Heart left ventricle (tissue), 16 donors: Measurements from ENCODE around the gene FADS3. TPM values are rescaled to one million over a fixed set of nuclear protein-coding genes. Genes with fewer than 3 reads are reported as not detected.

Source experiments
- ATAC-seq, 4 donors: fragments of 200-7000 bp; cut with Tn5 transposase; one replicate each; pipeline ENCODE4 v1.9.1; 2020 to 2022; ENCODE audit warnings: moderate library complexity in 4 of 4, mild to moderate bottlenecking in 3 of 4, moderate number of reproducible peaks in 1 of 4
- DNase-seq, 5 donors: peaks; one replicate each; pipeline ENCODE4 v3.0.0-alpha.2; 2020
- H3K27ac ChIP-seq, 12 donors: fragments of 200-600 bp; sonication (generic) in 4 of 12; one replicate each; pipeline versions ENCODE4 v1.5.0 to v1.8.0; 2016 to 2022; ENCODE audit warnings: mild to moderate bottlenecking in 2 of 12
- H3K27me3 ChIP-seq, 9 donors: fragments of 200-600 bp; sonication (generic) in 2 of 9; one replicate each; pipeline versions ENCODE4 v1.5.1 to v1.8.0; 2016 to 2022; ENCODE audit warnings: mild to moderate bottlenecking in 3 of 9
- H3K36me3 ChIP-seq, 9 donors: fragments of 200-600 bp; sonication (generic) in 2 of 9; one replicate each; pipeline versions ENCODE4 v1.5.0 to v1.8.0; 2018 to 2022; ENCODE audit warnings: mild to moderate bottlenecking in 2 of 9
- H3K4me1 ChIP-seq, 12 donors: fragments of 200-600 bp; sonication (generic) in 4 of 12; one replicate each; pipeline versions ENCODE4 v1.5.0 to v1.8.0; 2016 to 2022; ENCODE audit warnings: mild to moderate bottlenecking in 3 of 12
- H3K4me3 ChIP-seq, 12 donors: fragments of 200-600 bp; sonication (generic) in 4 of 12; one replicate each; pipeline versions ENCODE4 v1.5.0 to v1.8.0; 2017 to 2022; ENCODE audit warnings: mild to moderate bottlenecking in 9 of 12, moderate library complexity in 4 of 12
- H3K9me3 ChIP-seq, 12 donors: fragments of 200-600 bp; sonication (generic) in 4 of 12; one replicate each; pipeline versions ENCODE4 v1.5.0 to v1.8.0; 2016 to 2022; ENCODE audit warnings: mild to moderate bottlenecking in 1 of 12
- CTCF ChIP-seq, 12 donors: fragments of 200-600 bp; sonication (generic) in 4 of 12; IDR thresholded peaks; one replicate each; pipeline versions ENCODE4 v1.5.0 to v1.8.0; 2018 to 2022; ENCODE audit warnings: antibody characterized with exemption in 12 of 12, mild to moderate bottlenecking in 5 of 12
- POLR2A ChIP-seq, 2 donors: fragments of 450-650 bp; IDR thresholded peaks; one replicate each; pipeline ENCODE4 v1.6.1; 2017; ENCODE audit warnings: antibody characterized with exemption in 2 of 2, mild to moderate bottlenecking in 2 of 2, moderate library complexity in 2 of 2
- WGBS, 4 donors: extraction: QIAGEN DNeasy Blood & Tissue Kit in 2 of 4; methylation state at CpG; one replicate each; pipeline versions ENCODE4 v1.1.5 to v1.1.7; 2013 to 2018; 5-methylcytosine and 5-hydroxymethylcytosine counted together
- intact Hi-C, 10 donors: fragments of 100-400 bp; cut with DNase I; formaldehyde crosslinking; loops; one replicate each; pipeline versions ENCODE4 v1.11.1 to v1.14.2; 2022
- polyA plus RNA-seq, 2 donors: library from polyadenylated mRNA; stranded (reverse); fragments of 200-250 nt; gene quantifications; one replicate each; pipeline ENCODE4 v1.2.3, GENCODE V29; 2013
- total RNA-seq, 9 donors: library from RNA; depleted of rRNA in 2 of 9; stranded (reverse); fragments of >200 nt in 2 of 9; fragmentation: NEBNext Ultra II Directional in 3 of 9; extraction: Animal tissue kit (Norgen Biotek cat#: 25700) in 3 of 9; gene quantifications; one replicate each; pipeline versions ENCODE4 v1.1.0 to v1.2.4, GENCODE V29; 2016 to 2023
- donor health status: ischemic (EF 13 %, LVEDD 7.1; RV severe dilation, severe dysfunction).
- donor health status: healthy with polysubstance abuse.
- donor health status: DM: no; HTN: yes; CAD: no.
- donor health status: DM: no; HTN: no; CAD: no.
- donor health status: ischemic (EF 25% LVEDD 6.9; RV normal size, moderate dysfunction).
- donor health status: ischemic (EF 25% LVEDD 5.7; RV mildly dilated, moderate dysfunction).
- donor health status: healthy.
- donor health status: DM: yes; HTN: yes; CAD: no.
- donor health status: ischemic (EF 35%, LVEDD 5.7; RV mildly dilated, moderate dysfunction).
- donor health status: nonischemic (EF 11% LVEDD 7.7; RV severe dilation, severe dysfunction).
- donor health status: DM: yes; HTN: yes; CAD: no.
- donor health status: PGD.
- donor health status: ischemic (EF 29% LVEDD 5.4; RV normal size, mild dysfunction).
- donor health status: nonischemic (EF 23%, LVEDD 6.1; RV moderate dilation, normal function).

Gene FADS3
- total and polyA plus RNA-seq, 11 donors: 53.2 to 237 (median 79.6) TPM

DNA sequence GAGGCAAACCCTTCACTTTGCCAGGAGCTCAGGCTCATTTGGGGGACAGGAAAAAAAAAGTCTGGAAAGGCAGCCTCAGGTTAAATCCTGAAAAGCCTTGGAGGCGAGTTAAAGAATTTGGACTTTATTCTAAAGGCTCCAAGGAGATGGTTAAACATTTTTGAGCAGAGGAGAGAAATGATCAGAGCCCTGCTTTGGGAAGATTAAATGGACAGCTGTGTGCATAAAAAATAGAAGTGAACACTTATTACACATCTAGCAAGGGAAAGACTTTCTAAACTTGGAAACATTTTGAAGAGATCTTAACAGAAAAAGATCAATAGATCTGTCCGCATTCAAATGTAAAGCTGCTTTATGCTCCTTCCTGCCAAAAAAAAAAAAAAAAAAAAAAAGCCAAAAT is 34.4 kb upstream of the FADS3 start:
- no peak overlapping the region for H3K4me3 ChIP-seq
- H3K4me1 ChIP-seq: peaks cover 3 to 35% (median 24%) of the 10 kb centered on the region in 12 donors
- no peak overlapping the region for H3K27ac ChIP-seq
- intact Hi-C loops: no loop called here
- no peaks in the 10 kb centered on the region for H3K27me3 ChIP-seq
- WGBS, 4 donors: 92 to 94% (median 93%) methylated on average over 2 of the region's 2 CpGs
- no peaks in the 10 kb centered on the region for H3K36me3 ChIP-seq
- TF ChIP-seq CTCF (IDR thresholded peaks at IDR 0.05) (no peak), POLR2A (IDR thresholded peaks at IDR 0.05) (no peak)
- no peaks in the 10 kb centered on the region for H3K9me3 ChIP-seq
- DNase-seq: no peak
- ATAC-seq: no peak

GRCh38 chr11:61924064-61924455 is 32.7 kb upstream of the FADS3 start:
- 56 to 69% (median 60%) methylated on average over 6 of the region's 6 CpGs for WGBS, 4 donors
- intact Hi-C loops: no loop called here
- Histone ChIP-seq H3K36me3 (no peaks in the 10 kb centered on the region), H3K27ac (peak overlapping the region; percentile 78 to 97 (median 86)), H3K9me3 (no peaks in the 10 kb centered on the region), H3K4me1 (peaks cover 3 to 45% (median 25%) of the 10 kb centered on the region in 12 donors), H3K4me3 (no peak overlapping the region), H3K27me3 (no peaks in the 10 kb centered on the region)
- no peak for TF ChIP-seq POLR2A (IDR thresholded peaks at IDR 0.05)
- ATAC-seq: no peak
- no peak for DNase-seq

GRCh38 chr11:61923166-61924063 is 32.1 kb upstream of the FADS3 start:
- Histone ChIP-seq H3K4me3 (peak overlapping the region in 1 of 12 donors; percentile 2), H3K27ac (peak overlapping the region; percentile 78 to 97 (median 86)), H3K27me3 (no peaks in the 10 kb centered on the region), H3K4me1 (peaks cover 3 to 50% (median 29%) of the 10 kb centered on the region in 12 donors), H3K36me3 (no peaks in the 10 kb centered on the region), H3K9me3 (no peaks in the 10 kb centered on the region)
- ATAC-seq (peak; percentile 68 to 88 (median 73)), DNase-seq (peak; percentile 71 to 87 (median 82))
- 32 to 59% (median 44%) methylated on average over 11 to 18 of the region's 18 CpGs for WGBS, 4 donors
- intact Hi-C loops: no loop called here
- TF ChIP-seq CTCF (IDR thresholded peaks at IDR 0.05): no peak
- no peak for TF ChIP-seq POLR2A (IDR thresholded peaks at IDR 0.05)

DNA sequence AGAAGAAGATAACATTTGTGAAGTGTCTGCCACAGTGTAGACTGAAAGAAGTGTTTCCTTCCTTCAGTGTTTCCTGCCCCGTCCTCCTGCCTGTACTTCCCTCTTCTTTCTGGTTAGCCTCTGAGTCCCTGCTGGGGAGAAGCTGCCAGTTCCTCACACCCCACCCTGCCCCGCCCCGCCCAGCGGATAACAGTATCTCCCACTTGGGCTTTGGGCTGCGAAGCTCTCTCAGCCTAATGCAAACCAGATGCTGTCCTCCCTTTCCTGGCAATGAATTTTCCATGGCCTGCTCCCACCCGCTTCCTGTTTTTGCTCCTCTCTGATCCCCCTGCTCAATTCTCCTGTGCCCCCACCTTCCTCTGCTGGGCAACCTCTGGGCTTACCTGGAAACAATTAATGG is 31.2 kb upstream of the FADS3 start:
- Histone ChIP-seq H3K4me3 (no peak overlapping the region), H3K36me3 (no peaks in the 10 kb centered on the region), H3K27me3 (no peaks in the 10 kb centered on the region), H3K9me3 (no peaks in the 10 kb centered on the region), H3K27ac (peak overlapping the region; percentile 78 to 97 (median 86)), H3K4me1 (peaks cover 3 to 58% (median 36%) of the 10 kb centered on the region in 12 donors)
- intact Hi-C loops: no loop called here
- ATAC-seq: peak; percentile 55 to 83 (median 76)
- WGBS, 4 donors: 17 to 36% (median 21%) methylated on average over 6 of the region's 6 CpGs
- peak; percentile 78 to 90 (median 88) for DNase-seq
- TF ChIP-seq CTCF (IDR thresholded peaks at IDR 0.05): no peak
- peak in 1 of 2 donors; percentile 31 for TF ChIP-seq POLR2A (IDR thresholded peaks at IDR 0.05)
